OCI-LY7 (cell line): ENCODE measurements around the gene LCA5. TPM values are rescaled to one million over a fixed set of nuclear protein-coding genes. Genes with fewer than 3 reads are reported as not detected.
A peak's percentile ranks its signal among the peaks of the same experiment; 100 is the strongest.

ENCODE experiments used
- BruUV-seq: library from RNA; stranded (reverse); fragments of 400-500 nt; replicated peaks from 2 replicates; lab custom pipeline; 2021; lab: Mats Ljungman, UMichigan
- CTCF ChIA-PET: fragments of 300-600 bp; sonication (Branson Sonifier 250); formaldehyde crosslinking; loops from one replicate; lab custom pipeline; 2022; ENCODE audit warnings: antibody characterized with exemption; ENCODE audit not compliant: unreplicated experiment; lab: Charles Lee
- POLR2A ChIA-PET: fragments of 300-600 bp; sonication (Branson Sonifier 250); formaldehyde crosslinking; loops from one replicate; lab custom pipeline; 2022; ENCODE audit warnings: antibody characterized with exemption; lab: Charles Lee
- DNase-seq: peaks from one replicate; pipeline ENCODE4 v3.0.0-alpha.2; 2015; ENCODE audit warnings: low spot score
- H2AFZ ChIP-seq: fragments of 200-600 bp; sonication (generic), shearing (Covaris generic); 2 replicates; pipeline ENCODE4 v1.6.1; 2014; ENCODE audit warnings: mild to moderate bottlenecking, antibody characterized with exemption, low read length, moderate library complexity
- H3K27ac ChIP-seq: fragments of 200-600 bp; sonication (generic); 2 replicates; pipeline ENCODE4 v1.5.1; 2014; ENCODE audit warnings: mixed run types, low read depth, mild to moderate bottlenecking, moderate library complexity, low read length, inconsistent platforms; ENCODE audit not compliant: poor library complexity, severe bottlenecking
- H3K36me3 ChIP-seq: fragments of 200-600 bp; sonication (generic); 2 replicates; pipeline ENCODE4 v1.6.1; 2014; ENCODE audit warnings: mild to moderate bottlenecking, antibody characterized with exemption, low read length, moderate library complexity, mixed read lengths; ENCODE audit not compliant: insufficient read depth
- H3K4me1 ChIP-seq: fragments of 200-600 bp; sonication (generic); 2 replicates; pipeline ENCODE4 v1.5.1; 2014; ENCODE audit warnings: mild to moderate bottlenecking, low read length; ENCODE audit not compliant: insufficient read depth, poor library complexity, severe bottlenecking
- H3K4me2 ChIP-seq: fragments of 200-600 bp; sonication (generic); 2 replicates; pipeline ENCODE4 v1.6.1; 2014; ENCODE audit warnings: mild to moderate bottlenecking, low read length
- H3K4me3 ChIP-seq: fragments of 200-600 bp; sonication (generic); 2 replicates; pipeline ENCODE4 v1.5.1; 2014; ENCODE audit warnings: mild to moderate bottlenecking, low read depth, low read length; ENCODE audit not compliant: poor library complexity, severe bottlenecking
- H3K79me2 ChIP-seq: fragments of 200-600 bp; sonication (generic); 2 replicates; pipeline ENCODE4 v1.6.1; 2016; ENCODE audit warnings: low read depth, mild to moderate bottlenecking, low read length, moderate library complexity, mixed read lengths; ENCODE audit not compliant: insufficient read depth
- H3K9me2 ChIP-seq: fragments of 200-600 bp; sonication (generic); 2 replicates; pipeline ENCODE4 v1.6.1; 2016; ENCODE audit warnings: mild to moderate bottlenecking, low read length, mixed read lengths; ENCODE audit not compliant: insufficient read depth
- H3K9me3 ChIP-seq: fragments of 200-600 bp; sonication (generic); 2 replicates; pipeline ENCODE4 v1.6.1; 2014; ENCODE audit warnings: mild to moderate bottlenecking, mixed run types, low read length, mixed read lengths
- H4K20me1 ChIP-seq: fragments of 200-600 bp; sonication (generic); 2 replicates; pipeline ENCODE4 v1.6.1; 2014; ENCODE audit warnings: mild to moderate bottlenecking, antibody characterized with exemption, low read length, moderate library complexity, mixed read lengths; ENCODE audit not compliant: insufficient read depth
- CTCF ChIP-seq: fragments of 200-600 bp; sonication (generic); conservative IDR thresholded peaks from 2 replicates; pipeline ENCODE4 v1.5.1; 2014; ENCODE audit warnings: mild to moderate bottlenecking, antibody characterized with exemption, low read length, moderate library complexity, mixed read lengths
- EZH2phosphoT487 ChIP-seq: fragments of 200-600 bp; sonication (generic); IDR thresholded peaks from 2 replicates; pipeline ENCODE4 v1.6.1; 2018; ENCODE audit warnings: low read depth, borderline replicate concordance, mild to moderate bottlenecking, mixed run types, antibody characterized with exemption, low read length, moderate library complexity, mixed read lengths
- intact Hi-C: fragments of 100-400 bp; cut with micrococcal nuclease; formaldehyde crosslinking; loops from one replicate; pipeline ENCODE4 v1.10.0; 2022; ENCODE audit not compliant: unreplicated experiment
- total RNA-seq, 2 experiments: library from RNA; depleted of rRNA in 1 of 2; stranded (reverse); fragments of >200 nt in 1 of 2; shearing (Covaris generic) in 1 of 2; gene quantifications; 2 replicates each; pipeline ENCODE4 v1.2.3, GENCODE V29; 2014 to 2022

LCA5 gene
- total RNA-seq, 2 experiments from 2014 or later = 1.3 to 2.0 TPM

- Histone ChIP-seq H3K9me2 (no peaks in the 10 kb centered on the region), H2AFZ (no peak overlapping the region), H3K36me3 (no peaks in the 10 kb centered on the region), H4K20me1 (no peaks in the 10 kb centered on the region), H3K4me3 (no peak overlapping the region), H3K79me2 (no peaks in the 10 kb centered on the region), H3K27ac (no peak overlapping the region), H3K4me2 (no peak overlapping the region), H3K4me1 (peaks cover 19% of the 10 kb centered on the region), H3K9me3 (no peaks in the 10 kb centered on the region)
- TF ChIP-seq EZH2phosphoT487 = no peak
- no peak for TF ChIP-seq CTCF
- CTCF ChIA-PET = no interaction called here
- no TSS peak for BruUV-seq
- intact Hi-C loops = no loop called here
- POLR2A ChIA-PET = interaction anchor here (0.9 kb wide), 1 partner anchor 9 kb away, joined by 3 read pairs; no protein-coding TSS in a partner anchor
- DNase-seq = no peak
These were observed 11.1 kb upstream of the LCA5 start for GRCh38 chr6:79548304-79548703.

- Histone ChIP-seq H3K4me2 (no peak overlapping the region), H3K27ac (no peak overlapping the region), H3K36me3 (no peaks in the 10 kb centered on the region), H3K4me1 (peaks cover 20% of the 10 kb centered on the region), H3K4me3 (no peak overlapping the region), H2AFZ (no peak overlapping the region), H3K9me3 (no peaks in the 10 kb centered on the region), H3K79me2 (no peaks in the 10 kb centered on the region), H3K9me2 (no peaks in the 10 kb centered on the region), H4K20me1 (no peaks in the 10 kb centered on the region)
- TF ChIP-seq EZH2phosphoT487 (no peak), CTCF (no peak)
- POLR2A ChIA-PET = interaction anchor here (0.6 to 1.9 kb wide), 2 partner anchors 9 to 322 kb away, joined by 3 to 10 read pairs; partner anchors contain the start of gene LCA5
- no peak for DNase-seq
- CTCF ChIA-PET = no interaction called here
- no TSS peak for BruUV-seq
- intact Hi-C loops = no loop called here
These were observed 9.0 kb upstream of the LCA5 start for GRCh38 chr6:79546186-79546585.

- Histone ChIP-seq H2AFZ (0 out of 2 replicates have a peak overlapping the region, but pooled peaks have one; percentile 38), H3K36me3 (no peaks in the 10 kb centered on the region), H3K9me2 (no peaks in the 10 kb centered on the region), H3K27ac (no peak overlapping the region), H3K4me2 (peak overlapping the region; percentile 30; the same call in 1 of the 2 replicates), H3K4me1 (peaks cover 20% of the 10 kb centered on the region), H4K20me1 (no peaks in the 10 kb centered on the region), H3K79me2 (no peaks in the 10 kb centered on the region), H3K9me3 (no peaks in the 10 kb centered on the region), H3K4me3 (no peak overlapping the region)
- CTCF ChIA-PET = interaction anchor here (0.7 kb wide), 1 partner anchor 86 kb away, joined by 3 read pairs; the partner anchor contains the start of gene SH3BGRL2
- peak; percentile 39 for DNase-seq
- no TSS peak for BruUV-seq
- intact Hi-C loops = no loop called here
- TF ChIP-seq CTCF (peak; percentile 49; the same call in 1 of the 2 replicates), EZH2phosphoT487 (no peak)
- POLR2A ChIA-PET = interaction anchor here (0.6 to 1.9 kb wide), 4 partner anchors 8 to 37 kb away, joined by 3 to 10 read pairs (median 4); partner anchors contain the start of gene LCA5
These were observed 7.8 kb upstream of the LCA5 start for GRCh38 chr6:79544939-79545450.
